A549 (cell line): Measurements from ENCODE around the gene CEBPA. TPM values are rescaled to one million over a fixed set of nuclear protein-coding genes. Genes with fewer than 3 reads are reported as not detected.

Source experiments
- ATAC-seq, 2 experiments: fragments of 200-7000 bp in 1 of 2; fragments of >200 bp in 1 of 2; cut with Nextera tagmentation in 1 of 2; cut with Tn5 transposase in 1 of 2; 3 replicates each; pipeline versions ENCODE4 v1.8.0 to v1.9.1; 2018 to 2020; ENCODE audit warnings: mild to moderate bottlenecking in 1 of 2, moderate library complexity in 1 of 2
- CTCF ChIA-PET: fragments of 300-600 bp; sonication (Branson Sonifier 250); formaldehyde crosslinking; extraction: SDS; loops from one replicate; lab custom pipeline; 2021; ENCODE audit warnings: antibody characterized with exemption, inconsistent platforms; lab: Yijun Ruan, JAX
- POLR2A ChIA-PET: fragments of 350-600 bp; formaldehyde crosslinking; extraction: SDS; loops from one replicate; lab custom pipeline; 2021; ENCODE audit warnings: antibody characterized with exemption, inconsistent platforms; lab: Yijun Ruan, JAX
- DNase-seq, 2 experiments: peaks; one replicate each; pipeline versions ENCODE4 v3.0.0 to v3.0.0-alpha.2; 2011 to 2016; ENCODE audit warnings: low read depth in 1 of 2, low spot score in 1 of 2
- FAIRE-seq: peaks from 2 replicates; lab custom pipeline; 2011; peaks lifted over from hg19 to GRCh38; lab: Jason Lieb, UNC
- H3K27ac ChIP-seq, 2 experiments: fragments of >200 bp; sonication (Bioruptor Twin); formaldehyde crosslinking; 3 replicates each; pipeline ENCODE4 v1.5.1; 2016 to 2017
- H3K4me1 ChIP-seq: fragments of >200 bp; sonication (Bioruptor Twin); formaldehyde crosslinking; 3 replicates; pipeline ENCODE4 v1.6.1; 2016
- H3K4me2 ChIP-seq: fragments of >200 bp; sonication (Bioruptor Twin); formaldehyde crosslinking; 3 replicates; pipeline ENCODE4 v1.6.1; 2016
- H3K4me3 ChIP-seq: fragments of >200 bp; sonication (Bioruptor Twin); formaldehyde crosslinking; 3 replicates; pipeline ENCODE4 v1.5.1; 2016
- H3K9me3 ChIP-seq: fragments of >200 bp; sonication (Bioruptor Twin); formaldehyde crosslinking; 3 replicates; pipeline ENCODE4 v1.6.1; 2016
- CTCF ChIP-seq: fragments of >200 bp; sonication (Bioruptor Twin); formaldehyde crosslinking; IDR thresholded peaks from 3 replicates; pipeline ENCODE4 v1.5.1; 2016
- E2F6 ChIP-seq: IDR thresholded peaks from 2 replicates; pipeline ENCODE4 v1.6.1; 2012; ENCODE audit warnings: low read depth, borderline replicate concordance
- EHF ChIP-seq: fragments of 250-450 bp; sonication (Bioruptor Pico); IDR thresholded peaks from 2 replicates; pipeline ENCODE4 v1.5.0; 2020; ENCODE audit warnings: mild to moderate bottlenecking
- EHMT2 ChIP-seq: fragments of 200-600 bp; sonication (generic); IDR thresholded peaks from 2 replicates; pipeline ENCODE4 v1.6.1; 2016; ENCODE audit warnings: antibody characterized with exemption, low read depth, mild to moderate bottlenecking, moderate library complexity
- EP300 ChIP-seq, 2 experiments: fragments of >200 bp; sonication (Bioruptor Twin); formaldehyde crosslinking; IDR thresholded peaks; 2 replicates in 1 of 2; 3 replicates in 1 of 2; pipeline ENCODE4 v1.6.1; 2016 to 2017
- FOSB ChIP-seq: fragments of 250-450 bp; sonication (Bioruptor Pico); IDR thresholded peaks from 2 replicates; pipeline ENCODE4 v1.5.0; 2020; ENCODE audit warnings: mild to moderate bottlenecking, moderate library complexity
- FOXS1 ChIP-seq: fragments of 250-450 bp; sonication (Bioruptor Pico); IDR thresholded peaks from 2 replicates; pipeline ENCODE4 v1.5.0; 2020; ENCODE audit warnings: mild to moderate bottlenecking, moderate library complexity
- GATA3 ChIP-seq: IDR thresholded peaks from 2 replicates; pipeline ENCODE4 v1.6.1; 2012; ENCODE audit warnings: borderline replicate concordance
- JUN ChIP-seq, 2 experiments: fragments of >200 bp; sonication (Bioruptor Twin); formaldehyde crosslinking; IDR thresholded peaks; 2 replicates in 1 of 2; 3 replicates in 1 of 2; pipeline ENCODE4 v1.6.1; 2016 to 2017
- KDM1A ChIP-seq: fragments of 200-600 bp; sonication (generic); IDR thresholded peaks from 2 replicates; pipeline ENCODE4 v1.6.1; 2016; ENCODE audit warnings: low read depth, mild to moderate bottlenecking
- MAFK ChIP-seq: fragments of 450-650 bp; IDR thresholded peaks from 2 replicates; pipeline ENCODE4 v1.6.1; 2014; ENCODE audit not compliant: partially characterized antibody
- MAX ChIP-seq: IDR thresholded peaks from 2 replicates; pipeline ENCODE4 v1.6.1; 2012
- NFE2L2 ChIP-seq: fragments of 150-350 bp; conservative IDR thresholded peaks from 2 replicates; pipeline ENCODE4 v1.6.1; 2014; ENCODE audit warnings: low read length
- PBX3 ChIP-seq: IDR thresholded peaks from 2 replicates; pipeline ENCODE4 v1.6.1; 2012
- POLR2AphosphoS2 ChIP-seq: conservative IDR thresholded peaks from 2 replicates; pipeline ENCODE4 v1.6.1; 2012; ENCODE audit warnings: low read length, improper control_type of control experiment, inconsistent platforms
- RARB ChIP-seq: fragments of 250-450 bp; sonication (Bioruptor Pico); IDR thresholded peaks from 2 replicates; pipeline ENCODE4 v1.8.0; 2021; ENCODE audit warnings: mild to moderate bottlenecking, moderate library complexity
- RCOR1 ChIP-seq: fragments of 150-350 bp; IDR thresholded peaks from 2 replicates; pipeline ENCODE4 v1.6.1; 2014; ENCODE audit warnings: antibody characterized with exemption, low read length, low read depth
- REST ChIP-seq: fragments of 200-600 bp; sonication (generic); IDR thresholded peaks from 2 replicates; pipeline ENCODE4 v1.6.1; 2016; ENCODE audit warnings: antibody characterized with exemption, mild to moderate bottlenecking, moderate library complexity
- RFX5 ChIP-seq: fragments of 450-650 bp; IDR thresholded peaks from 2 replicates; pipeline ENCODE4 v1.7.1; 2014; ENCODE audit warnings: antibody characterized with exemption, mild to moderate bottlenecking, moderate library complexity
- RNF2 ChIP-seq: fragments of 200-600 bp; sonication (generic); IDR thresholded peaks from 2 replicates; pipeline ENCODE4 v1.6.1; 2016; ENCODE audit warnings: low read depth, mild to moderate bottlenecking, antibody characterized with exemption, moderate library complexity, borderline replicate concordance
- SMC3 ChIP-seq: fragments of >200 bp; sonication (Bioruptor Twin); formaldehyde crosslinking; IDR thresholded peaks from 3 replicates; pipeline ENCODE4 v1.6.1; 2018; ENCODE audit warnings: inconsistent platforms
- TFCP2L1 ChIP-seq: fragments of 250-450 bp; sonication (Bioruptor Pico); IDR thresholded peaks from 2 replicates; pipeline ENCODE4 v1.5.0; 2021; ENCODE audit warnings: mild to moderate bottlenecking
- TP53 ChIP-seq: fragments of 250-450 bp; sonication (Bioruptor Pico); IDR thresholded peaks from 2 replicates; pipeline ENCODE4 v1.5.0; 2021; ENCODE audit warnings: mild to moderate bottlenecking, moderate library complexity
- ZFP36 ChIP-seq: fragments of 450-650 bp; IDR thresholded peaks from 2 replicates; pipeline ENCODE4 v1.6.1; 2014; ENCODE audit warnings: borderline replicate concordance; ENCODE audit not compliant: partially characterized antibody
- ZSCAN20 ChIP-seq: fragments of 250-450 bp; sonication (Bioruptor Pico); IDR thresholded peaks from 2 replicates; pipeline ENCODE4 v1.8.0; 2022; ENCODE audit warnings: mild to moderate bottlenecking, moderate library complexity
- WGBS: methylation state at CpG from one replicate; pipeline ENCODE4 v1.1.6; 2017; ENCODE audit errors: missing lambda C conversion rate; 5-methylcytosine and 5-hydroxymethylcytosine counted together
- polyA plus RNA-seq, 4 experiments: library from polyadenylated mRNA; depleted of rRNA in 3 of 4; stranded (reverse); fragments of >200 nt; fragmentation: RNase III in 1 of 4; extraction: RNeasy Plus Mini Kit Qiagen cat#74134 plus additional on column Dnase treatment in 1 of 4; gene quantifications; 2 replicates in 3 of 4; 3 replicates in 1 of 4; pipeline ENCODE4 v1.2.3, GENCODE V29; 2011 to 2017

CEBPA gene
- polyA plus RNA-seq, 2 of the 4 experiments (the other 2 are of a cell fraction) = 3.5 to 6.6 TPM

- Histone ChIP-seq H3K4me2 (no peak overlapping the region), H3K27ac (no peak overlapping the region), H3K4me1 (peaks cover 24% of the 10 kb centered on the region), H3K9me3 (peaks cover 28% of the 10 kb centered on the region), H3K4me3 (no peak overlapping the region)
- ATAC-seq (no peak), DNase-seq (no peak), FAIRE-seq (peak; percentile 51)
- 45% methylated on average over 4 of the region's 4 CpGs for WGBS
- ChIA-PET CTCF (interaction anchor here (0.6 to 36.6 kb wide), 10 partner anchors 8 to 507 kb away, joined by 3 to 603 read pairs (median 6); partner anchors contain the start of gene CEBPA), POLR2A (interaction anchor here (1.6 to 2.0 kb wide), 2 partner anchors 15 to 86 kb away, joined by 4 to 7 read pairs; partner anchors contain the start of genes CEBPA and CEBPG)
- no peak for TF ChIP-seq CTCF
- TF ChIP-seq NFE2L2 = no peak
- TF ChIP-seq RCOR1 = no peak
- TF ChIP-seq RFX5 = no peak
- TF ChIP-seq TP53 (CRISPR knock-in tag) = no peak
- TF ChIP-seq JUN (IDR thresholded peaks at IDR 0.05) = no peak
- no peak for TF ChIP-seq RNF2
- no peak for TF ChIP-seq E2F6
- no peak for TF ChIP-seq MAFK
- no peak for TF ChIP-seq TFCP2L1 (CRISPR knock-in tag)
- TF ChIP-seq, all 56 proteins: peak for 0
Measured at GRCh38 chr19:33287438-33287837, 14.9 kb downstream of the CEBPA start.

GRCh38 chr19:33286899-33287298, 15.4 kb downstream of the CEBPA start:
- FAIRE-seq (no peak), DNase-seq (no peak), ATAC-seq (no peak)
- POLR2A ChIA-PET = interaction anchor here (2.0 kb wide), 1 partner anchor 16 kb away, joined by 7 read pairs; the partner anchor contains the start of gene CEBPA
- Histone ChIP-seq H3K27ac (no peak overlapping the region), H3K4me2 (no peak overlapping the region), H3K4me1 (peaks cover 18% of the 10 kb centered on the region), H3K4me3 (no peak overlapping the region), H3K9me3 (peaks cover 28% of the 10 kb centered on the region)
- CTCF ChIA-PET = interaction anchor here (1.1 to 36.6 kb wide), 6 partner anchors 9 to 120 kb away, joined by 3 to 603 read pairs (median 14); partner anchors contain the start of gene CEBPA
- 83% methylated on average over 13 of the region's 13 CpGs for WGBS
- no peak for TF ChIP-seq TP53 (CRISPR knock-in tag)
- no peak for TF ChIP-seq TFCP2L1 (CRISPR knock-in tag)

- H3K27ac ChIP-seq = no peak overlapping the region
- WGBS = 75% methylated on average over 9 of the region's 9 CpGs
- no peak overlapping the region for H3K4me3 ChIP-seq
- peaks cover 28% of the 10 kb centered on the region for H3K9me3 ChIP-seq
- CTCF ChIA-PET = interaction anchor here (1.0 to 36.6 kb wide), 8 partner anchors 11 to 486 kb away, joined by 3 to 603 read pairs (median 4); no protein-coding TSS in a partner anchor
- H3K4me2 ChIP-seq = no peak overlapping the region
- FAIRE-seq = no peak
- ATAC-seq = 0 out of 6 replicates have a peak, but pooled peaks of 1 of the 2 experiments have one; percentile 5
- DNase-seq = no peak
- H3K4me1 ChIP-seq = peaks cover 6% of the 10 kb centered on the region
- POLR2A ChIA-PET = interaction anchor here (1.3 to 1.7 kb wide), 2 partner anchors 14 to 17 kb away, joined by 3 to 8 read pairs; partner anchors contain the start of gene CEBPA
- TF ChIP-seq EP300 (IDR thresholded peaks at IDR 0.05) = no peak
- TF ChIP-seq ZFP36 = no peak
- TF ChIP-seq POLR2AphosphoS2 = no peak
- no peak for TF ChIP-seq PBX3
- no peak for TF ChIP-seq RCOR1
- no peak for TF ChIP-seq EHMT2
- no peak for TF ChIP-seq REST
- TF ChIP-seq ZSCAN20 (CRISPR knock-in tag) = no peak
- no peak for TF ChIP-seq EHF (CRISPR knock-in tag)
- TF ChIP-seq FOSB = no peak
- no peak for TF ChIP-seq E2F6
- no peak for TF ChIP-seq RARB (CRISPR knock-in tag)
- no peak for TF ChIP-seq SMC3
- TF ChIP-seq JUN (IDR thresholded peaks at IDR 0.05) = no peak
- TF ChIP-seq KDM1A = no peak
- no peak for TF ChIP-seq FOXS1 (CRISPR knock-in tag)
- TF ChIP-seq GATA3 = no peak
- TF ChIP-seq MAX = no peak
Measured at GRCh38 chr19:33285441-33285927, 16.9 kb downstream of the CEBPA start.
